Measurements from ENCODE around the gene JRKL. TPM values are rescaled to one million over a fixed set of nuclear protein-coding genes. Genes with fewer than 3 reads are reported as not detected.
"Not testable (repeated sequence)": the region's sequence is repeated elsewhere in the genome, so short reads cannot be mapped to it uniquely, and the experiment has no call there.

JRKL gene
- total RNA-seq, 1 donor from 2014 or later: 13.4 TPM

- Histone ChIP-seq H3K9me3 (ENCODE audit: insufficient read depth, low read depth, low read length) (no peaks in the 10 kb centered on the region), H2AFZ (ENCODE audit: low read depth, low read length) (no peak overlapping the region), H3K27me3 (ENCODE audit: insufficient read depth, low read length) (no peaks in the 10 kb centered on the region), H3K36me3 (ENCODE audit: insufficient read depth, low read length) (no peaks in the 10 kb centered on the region), H3K4me1 (ENCODE audit: insufficient read depth, low read length) (peaks cover 4% of the 10 kb centered on the region), H3K79me2 (ENCODE audit: insufficient read depth, low read length) (no peaks in the 10 kb centered on the region), H3K4me2 (ENCODE audit: low read length) (no peak overlapping the region), H3K9ac (ENCODE audit: low read length) (no peak overlapping the region), H3K4me3 (ENCODE audit: insufficient read depth, low read depth, low read length) (no peak overlapping the region), H4K20me1 (ENCODE audit: insufficient read depth, low read length) (no peaks in the 10 kb centered on the region), H3K27ac (ENCODE audit: low read depth, low read length) (no peak overlapping the region)
- Mint-ChIP-seq H3K4me3 (ENCODE audit: unreplicated experiment) (no peak overlapping the region), H3K27ac (ENCODE audit: unreplicated experiment) (no peak overlapping the region), H3K4me1 (ENCODE audit: low read depth, unreplicated experiment) (peaks cover 3% of the 10 kb centered on the region), H3K9me3 (ENCODE audit: unreplicated experiment) (peaks cover 3% of the 10 kb centered on the region), H3K27me3 (ENCODE audit: low read depth, unreplicated experiment) (no peaks in the 10 kb centered on the region), H3K36me3 (ENCODE audit: low read depth, unreplicated experiment) (no peaks in the 10 kb centered on the region)
- no peak for DNase-seq (ENCODE audit: low read depth)
- TF ChIP-seq CTCF (IDR thresholded peaks at IDR 0.05; ENCODE audit: insufficient read depth, low read depth, low read length): no peak
- no peak for TF ChIP-seq EZH2 (IDR thresholded peaks at IDR 0.05; ENCODE audit: insufficient read depth, low read length)
- FAIRE-seq: no peak
Observed at GRCh38 chr11:96430668-96431067, 40.9 kb downstream of the JRKL start.

GRCh38 chr11:96432654-96433053 is 42.8 kb downstream of the JRKL start:
- not testable (repeated sequence) for H3K27me3 Mint-ChIP-seq (ENCODE audit: low read depth, unreplicated experiment); H3K79me2 ChIP-seq (ENCODE audit: insufficient read depth, low read length); H3K4me3 ChIP-seq (ENCODE audit: insufficient read depth, low read depth, low read length); H3K4me3 Mint-ChIP-seq (ENCODE audit: unreplicated experiment); H3K4me1 Mint-ChIP-seq (ENCODE audit: low read depth, unreplicated experiment); H3K9me3 ChIP-seq (ENCODE audit: insufficient read depth, low read depth, low read length); H3K36me3 ChIP-seq (ENCODE audit: insufficient read depth, low read length); H3K36me3 Mint-ChIP-seq (ENCODE audit: low read depth, unreplicated experiment); H3K4me1 ChIP-seq (ENCODE audit: insufficient read depth, low read length); H3K27ac Mint-ChIP-seq (ENCODE audit: unreplicated experiment); H3K9me3 Mint-ChIP-seq (ENCODE audit: unreplicated experiment); H3K9ac ChIP-seq (ENCODE audit: low read length); DNase-seq (ENCODE audit: low read depth); H3K4me2 ChIP-seq (ENCODE audit: low read length); H3K27ac ChIP-seq (ENCODE audit: low read depth, low read length); H3K27me3 ChIP-seq (ENCODE audit: insufficient read depth, low read length); FAIRE-seq; H4K20me1 ChIP-seq (ENCODE audit: insufficient read depth, low read length); H2AFZ ChIP-seq (ENCODE audit: low read depth, low read length)

Small RNA genes within 50 kb of the gene (microRNA-seq; reads per million reads assigned to microRNA genes)
- gene MIR1260B: 1.6 reads per million

Other genes starting within 250 kb of the JRKL start
- 27.1 and 27.4 TPM in 2 replicates for gene MAML2, start 46.8 kb upstream of the JRKL start, total RNA-seq
- gene CCDC82, start 101 bp upstream of the JRKL start, total RNA-seq: 23.4 and 26.2 TPM in 2 replicates

All from astrocyte (in vitro differentiated cells and primary cell).